NOMO-1 treated with dmso at 0.1 percent for 144 hours (cell line): Measurements from ENCODE around the gene PSEN1.

Source experiments
- DNase-seq: peaks from one replicate; lab custom pipeline; 2025; ENCODE audit not compliant: unreplicated experiment; lab: John Stamatoyannopoulos, UW

The PSEN1 gene

DNA sequence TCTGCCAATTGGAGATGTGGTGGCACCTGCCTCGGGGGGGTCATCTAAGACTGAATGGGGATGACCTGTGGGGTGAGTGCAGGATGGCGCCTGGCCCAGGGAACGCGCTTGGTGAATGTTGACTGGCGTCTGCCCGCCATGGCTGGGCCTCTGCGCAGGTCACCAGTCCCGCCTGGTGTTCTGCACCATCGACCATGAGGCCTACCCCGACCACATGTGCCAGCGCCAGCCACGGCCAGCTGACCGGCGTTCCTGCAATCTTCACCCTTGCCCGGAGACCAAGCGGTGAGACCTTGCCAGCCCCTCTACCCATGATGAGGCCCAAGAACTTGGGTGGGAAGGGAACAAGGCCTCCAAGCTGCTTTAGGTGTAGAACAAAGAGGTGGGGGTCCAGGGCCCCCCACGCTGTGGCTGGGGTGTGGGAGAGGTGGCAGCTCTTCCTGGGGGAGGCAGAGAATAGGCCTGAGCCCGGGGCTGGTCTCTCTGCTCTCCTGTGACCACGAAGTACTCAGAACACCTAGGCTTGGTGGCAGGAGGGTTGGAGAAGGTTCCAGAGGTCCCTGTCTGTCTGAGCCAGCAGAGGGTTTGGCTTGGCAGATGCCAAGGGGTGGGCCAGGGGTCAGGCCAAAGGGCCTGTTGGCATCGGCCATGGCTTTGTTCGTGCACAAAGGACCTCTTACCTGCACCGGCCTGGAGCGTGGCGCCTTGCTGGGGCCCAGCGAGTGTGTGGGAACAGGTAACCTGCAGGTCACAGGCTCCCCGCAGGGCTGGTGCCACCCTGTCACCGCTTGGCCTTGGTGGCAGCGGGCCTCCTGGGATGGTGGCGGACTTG is 116.4 kb downstream of the PSEN1 start:
- DNase-seq = no peak

DNA sequence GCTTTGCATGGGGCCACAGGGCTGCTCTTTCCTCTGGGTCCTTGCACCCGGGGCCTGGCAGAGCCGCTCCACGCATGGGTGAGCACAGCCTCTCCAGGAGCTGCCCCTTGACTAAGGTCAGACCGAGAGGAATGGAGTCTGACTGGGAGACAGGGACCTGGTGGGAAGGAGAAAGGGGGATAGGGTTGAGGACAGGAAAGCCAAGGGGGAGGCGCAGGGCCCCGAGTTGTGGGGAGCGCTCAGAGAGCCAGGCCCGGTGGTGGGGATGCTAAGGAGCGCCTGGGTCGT is 117.0 kb downstream of the PSEN1 start:
- no peak for DNase-seq

DNA sequence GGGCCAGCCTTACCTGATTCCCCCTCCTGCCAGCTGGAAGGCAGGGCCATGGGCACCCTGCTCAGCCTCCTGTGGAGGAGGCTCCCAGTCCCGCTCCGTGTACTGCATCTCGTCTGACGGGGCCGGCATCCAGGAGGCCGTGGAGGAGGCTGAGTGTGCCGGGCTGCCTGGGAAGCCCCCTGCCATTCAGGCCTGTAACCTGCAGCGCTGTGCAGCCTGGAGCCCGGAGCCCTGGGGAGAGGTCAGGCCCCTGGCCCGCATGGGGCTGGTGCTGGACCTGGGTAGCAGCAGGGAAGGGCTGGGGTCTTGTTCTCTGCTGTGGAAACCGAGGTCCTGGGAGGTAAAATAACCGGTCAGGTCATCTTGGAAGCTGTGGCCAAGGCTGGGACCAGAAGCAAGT is 117.4 kb downstream of the PSEN1 start:
- no peak for DNase-seq

DNA sequence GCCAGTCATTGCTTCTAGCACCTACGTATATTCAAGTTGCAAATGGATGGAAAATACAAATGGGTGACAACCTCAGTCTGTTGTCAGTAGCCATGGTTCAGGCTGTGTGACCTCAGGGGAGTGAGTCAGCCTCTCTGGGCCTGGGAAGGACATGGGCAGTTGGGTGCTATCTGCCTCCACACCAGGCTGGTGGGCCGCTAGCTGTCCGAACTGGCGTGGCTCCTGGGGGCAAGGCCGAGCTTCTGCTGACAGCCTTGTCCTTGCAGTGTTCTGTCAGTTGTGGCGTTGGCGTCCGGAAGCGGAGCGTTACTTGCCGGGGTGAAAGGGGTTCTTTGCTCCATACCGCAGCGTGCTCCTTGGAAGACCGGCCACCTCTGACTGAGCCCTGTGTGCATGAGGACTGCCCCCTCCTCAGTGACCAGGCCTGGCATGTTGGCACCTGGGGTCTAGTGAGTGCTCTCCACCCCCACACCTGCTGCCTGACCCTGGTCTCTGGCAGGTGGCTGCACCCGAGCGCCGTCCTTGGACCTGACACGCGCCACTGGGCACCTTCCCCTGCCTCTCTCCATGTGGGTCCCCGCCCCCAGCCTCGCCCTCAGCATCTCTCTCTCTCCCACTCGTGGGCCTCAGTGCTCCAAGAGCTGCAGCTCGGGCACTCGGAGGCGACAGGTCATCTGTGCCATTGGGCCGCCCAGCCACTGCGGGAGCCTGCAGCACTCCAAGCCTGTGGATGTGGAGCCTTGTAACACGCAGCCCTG is 118.1 kb downstream of the PSEN1 start:
- DNase-seq = no peak

DNA sequence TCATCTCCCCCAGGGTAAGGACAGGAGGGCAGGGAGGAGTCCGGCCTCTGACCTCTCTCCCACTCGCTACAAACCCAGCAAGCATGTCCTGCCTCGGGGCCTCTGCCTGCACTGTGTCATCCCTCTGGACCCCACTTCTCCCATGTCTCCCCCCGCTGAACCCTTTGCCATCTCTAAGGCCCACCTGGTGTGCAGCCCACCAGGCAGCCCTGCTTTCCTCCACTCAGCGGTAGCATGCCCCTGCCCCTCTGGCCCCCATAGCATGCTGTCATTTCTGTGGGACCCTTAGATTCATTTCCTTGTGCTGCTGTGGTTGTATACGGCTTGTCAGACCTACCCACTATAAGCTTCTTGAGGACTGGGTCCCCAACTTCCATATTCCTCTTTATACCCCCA is 118.7 kb downstream of the PSEN1 start:
- no peak for DNase-seq

DNA sequence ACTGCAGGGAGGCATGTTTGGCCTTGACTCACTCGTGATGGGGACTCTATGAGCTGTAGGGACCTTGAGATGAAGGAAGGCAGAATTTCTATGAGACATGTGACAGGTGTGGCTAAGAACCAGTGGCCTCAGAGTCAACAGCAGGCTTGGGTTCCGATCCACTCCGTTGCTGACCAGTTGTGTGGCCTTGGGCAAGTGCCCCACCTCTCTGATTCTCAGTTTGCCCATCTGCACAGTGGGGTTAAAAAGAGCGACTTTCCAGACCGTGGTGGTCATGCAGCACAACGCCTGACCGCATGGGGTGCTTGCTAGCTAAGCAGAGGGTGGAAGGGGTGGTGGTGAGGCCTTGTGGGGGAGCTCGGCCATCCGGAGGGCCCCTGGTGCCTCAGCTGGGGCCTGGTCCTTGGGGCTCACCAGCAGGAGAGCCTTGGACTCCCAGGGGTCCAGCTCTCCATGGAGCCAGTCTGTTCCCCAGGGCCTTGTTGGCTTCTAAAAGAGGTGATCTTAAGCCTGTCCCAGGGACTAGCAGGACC is 119.5 kb downstream of the PSEN1 start:
- no peak for DNase-seq

DNA sequence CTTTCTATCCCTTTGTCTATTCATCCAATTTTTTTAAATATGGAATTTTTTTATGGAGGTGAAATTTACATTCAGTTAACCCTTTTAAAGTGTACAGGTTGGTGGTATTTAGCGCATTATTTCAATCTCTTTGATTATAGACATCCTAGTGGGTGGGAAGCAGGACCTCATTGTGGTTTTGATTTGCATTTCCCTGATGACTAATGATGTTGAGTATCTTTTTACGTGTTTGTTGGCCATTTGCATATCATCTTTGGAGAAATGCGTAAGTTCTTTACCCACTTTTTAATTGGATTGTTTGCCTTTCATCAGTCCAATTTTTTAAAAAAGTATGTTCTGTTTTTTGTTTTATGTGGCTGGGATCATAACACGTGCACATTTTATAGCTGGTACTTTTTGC is 121.8 kb downstream of the PSEN1 start:
- DNase-seq = no peak

DNA sequence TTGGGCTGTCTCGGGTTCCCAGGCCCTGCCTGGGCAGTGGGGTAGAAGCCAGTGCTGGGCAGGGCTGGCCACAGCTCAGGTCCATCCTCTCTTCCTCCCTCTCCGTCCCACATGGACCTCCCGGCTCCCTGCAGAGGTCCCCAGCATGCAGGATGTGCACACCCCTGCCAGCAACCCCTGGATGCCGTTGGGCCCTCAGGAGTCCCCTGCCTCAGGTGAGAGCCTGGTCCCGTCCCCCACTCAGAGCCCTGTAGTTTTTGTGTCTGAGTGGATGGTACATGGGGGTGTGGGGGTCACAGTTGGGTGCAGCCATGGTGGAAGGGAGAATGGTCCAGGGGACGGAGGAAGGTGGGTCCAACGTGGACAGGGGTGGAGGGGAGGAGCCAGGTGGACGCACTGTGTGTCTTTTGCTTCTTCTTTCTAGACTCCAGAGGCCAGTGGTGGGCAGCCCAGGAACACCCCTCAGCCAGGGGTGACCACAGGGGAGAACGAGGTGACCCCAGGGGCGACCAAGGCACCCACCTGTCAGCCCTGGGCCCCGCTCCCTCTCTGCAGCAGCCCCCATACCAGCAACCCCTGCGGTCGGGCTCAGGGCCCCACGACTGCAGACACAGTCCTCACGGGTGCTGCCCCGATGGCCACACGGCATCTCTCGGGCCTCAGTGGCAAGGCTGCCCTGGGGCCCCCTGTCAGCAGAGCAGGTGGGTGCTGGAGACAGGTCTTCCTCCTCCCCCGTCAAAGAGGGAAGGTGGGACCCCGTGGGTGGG is 122.7 kb downstream of the PSEN1 start:
- no peak for DNase-seq

DNA sequence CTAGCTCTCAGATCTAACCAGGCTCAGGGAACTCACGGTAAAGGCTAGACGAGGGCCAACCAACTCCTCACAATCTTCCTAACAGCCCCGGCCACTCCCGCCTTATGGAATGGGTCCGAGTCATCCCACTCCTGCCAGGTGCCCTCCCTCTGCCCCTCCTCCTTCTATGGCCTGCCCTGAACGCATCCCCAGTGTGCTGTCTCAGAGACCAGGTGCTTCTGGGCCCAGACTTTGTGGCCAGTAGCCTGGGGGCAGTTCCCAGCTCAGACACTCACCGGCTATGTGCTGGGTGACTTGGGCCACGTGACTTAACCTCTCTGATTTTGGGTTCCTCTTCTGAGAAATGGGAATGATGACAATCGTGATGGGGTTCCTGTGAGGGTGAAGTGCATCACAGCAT is 123.5 kb downstream of the PSEN1 start:
- DNase-seq = no peak

DNA sequence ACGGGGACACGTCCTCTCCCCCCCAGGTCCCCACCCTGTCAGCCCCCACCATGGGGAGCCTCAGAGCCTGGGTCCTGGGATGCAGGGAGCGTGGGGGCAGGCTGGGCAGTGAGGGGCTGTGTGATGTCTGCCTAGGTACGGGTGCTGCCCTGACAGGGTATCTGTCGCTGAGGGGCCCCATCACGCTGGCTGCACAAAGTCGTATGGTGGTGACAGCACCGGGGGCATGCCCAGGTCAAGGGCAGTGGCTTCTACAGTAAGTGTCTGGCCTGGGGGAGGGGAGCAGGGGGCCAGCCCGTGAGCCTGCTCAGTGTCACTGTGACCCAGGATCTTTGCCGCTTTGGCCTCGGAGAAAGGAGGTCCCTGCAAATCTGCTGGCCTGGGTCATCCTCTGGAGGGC is 124.3 kb downstream of the PSEN1 start:
- DNase-seq = no peak

DNA sequence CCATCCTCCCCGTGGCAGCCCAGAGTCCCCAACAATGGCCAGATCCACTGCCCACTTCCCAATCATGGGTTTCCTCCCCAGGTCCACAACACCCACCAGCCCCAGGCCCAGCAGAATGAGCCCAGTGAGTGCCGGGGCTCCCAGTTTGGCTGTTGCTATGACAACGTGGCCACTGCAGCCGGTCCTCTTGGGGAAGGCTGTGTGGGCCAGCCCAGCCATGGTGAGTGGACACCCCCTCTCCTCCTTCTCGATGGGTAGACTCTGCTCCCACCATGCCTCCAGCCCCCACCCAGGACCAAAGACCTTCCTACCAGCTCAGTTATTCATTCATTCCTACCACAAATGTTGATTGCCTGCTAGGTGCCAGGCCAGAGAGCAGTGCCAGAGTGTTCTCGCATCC is 124.8 kb downstream of the PSEN1 start:
- DNase-seq = no peak

DNA sequence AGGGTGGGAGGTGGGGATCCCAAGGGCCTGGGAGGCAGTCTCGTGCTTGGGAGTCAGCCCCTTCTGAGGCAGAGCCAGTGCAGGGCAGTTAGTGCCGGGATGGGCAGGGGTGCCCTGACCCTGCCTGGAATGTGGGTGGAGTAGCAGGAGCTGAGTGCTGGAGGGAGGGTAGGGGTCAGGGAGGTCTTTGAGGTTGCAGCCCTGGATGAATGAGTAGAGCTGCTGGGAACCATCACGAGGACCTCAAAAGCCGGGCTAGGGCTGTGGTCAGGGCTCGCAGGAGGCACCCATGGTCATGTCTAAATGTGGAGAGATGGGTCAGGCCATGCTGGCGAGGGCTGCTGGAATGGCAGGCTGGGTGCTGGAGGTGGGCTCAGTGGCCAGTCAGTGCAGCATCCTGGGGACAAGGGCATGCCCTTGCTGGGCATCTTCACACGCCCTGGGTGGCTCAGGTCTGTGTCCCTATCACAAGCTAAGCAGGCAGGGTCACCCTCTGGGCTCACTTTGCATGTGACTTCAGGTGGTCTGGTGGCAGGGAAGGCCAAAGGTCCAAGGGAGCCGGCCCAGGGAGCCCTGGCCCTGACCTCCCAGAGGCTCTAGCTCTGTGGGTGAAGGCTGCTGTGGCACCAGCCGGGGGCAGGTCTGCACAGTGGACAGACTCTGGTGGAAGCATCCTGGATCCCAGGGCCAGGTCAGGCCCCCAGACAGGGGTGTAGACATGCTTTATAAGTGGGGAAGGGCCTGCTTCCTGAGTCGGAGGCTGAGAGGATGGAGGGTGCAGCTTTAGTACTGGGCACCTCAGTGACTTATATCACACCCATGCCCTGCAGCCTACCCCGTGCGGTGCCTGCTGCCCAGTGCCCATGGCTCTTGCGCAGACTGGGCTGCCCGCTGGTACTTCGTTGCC is 125.5 kb downstream of the PSEN1 start:
- DNase-seq = no peak

DNA sequence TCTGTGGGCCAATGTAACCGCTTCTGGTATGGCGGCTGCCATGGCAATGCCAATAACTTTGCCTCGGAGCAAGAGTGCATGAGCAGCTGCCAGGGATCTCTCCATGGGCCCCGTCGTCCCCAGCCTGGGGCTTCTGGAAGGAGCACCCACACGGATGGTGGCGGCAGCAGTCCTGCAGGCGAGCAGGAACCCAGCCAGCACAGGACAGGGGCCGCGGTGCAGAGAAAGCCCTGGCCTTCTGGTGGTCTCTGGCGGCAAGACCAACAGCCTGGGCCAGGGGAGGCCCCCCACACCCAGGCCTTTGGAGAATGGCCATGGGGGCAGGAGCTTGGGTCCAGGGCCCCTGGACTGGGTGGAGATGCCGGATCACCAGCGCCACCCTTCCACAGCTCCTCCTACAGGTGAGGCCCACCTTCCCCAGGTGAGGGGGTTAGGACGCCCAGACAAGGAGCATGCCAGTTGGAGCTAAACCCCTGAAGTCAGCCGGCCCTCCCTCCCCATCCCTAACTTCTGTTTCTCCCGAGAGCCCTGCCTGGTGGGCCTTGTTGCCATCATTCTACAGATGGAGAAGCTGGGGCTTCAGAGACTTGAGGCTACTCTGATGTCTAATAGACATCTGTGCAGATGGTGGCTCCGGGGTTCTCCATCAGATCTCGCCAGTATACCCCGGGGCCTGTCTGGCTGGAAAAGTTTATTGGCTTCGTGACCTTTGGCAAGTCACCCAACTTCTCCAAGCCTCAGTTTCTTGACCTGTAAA is 126.3 kb downstream of the PSEN1 start:
- DNase-seq = no peak

DNA sequence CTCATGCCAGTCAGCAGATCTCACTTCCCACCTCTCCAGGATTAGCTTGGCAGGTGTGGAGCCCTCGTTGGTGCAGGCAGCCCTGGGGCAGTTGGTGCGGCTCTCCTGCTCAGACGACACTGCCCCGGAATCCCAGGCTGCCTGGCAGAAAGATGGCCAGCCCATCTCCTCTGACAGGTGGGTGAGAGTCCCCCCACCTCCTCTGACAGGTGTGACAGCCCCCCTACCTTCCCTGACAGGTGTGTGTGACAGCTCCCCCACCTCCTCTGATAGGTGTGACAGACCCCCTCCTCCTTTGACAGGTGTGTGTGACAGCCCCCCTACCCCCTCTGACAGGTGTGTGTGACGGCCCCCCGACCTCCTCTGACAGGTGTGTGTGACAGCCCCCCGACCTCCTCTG is 127.3 kb downstream of the PSEN1 start:
- DNase-seq = no peak

DNA sequence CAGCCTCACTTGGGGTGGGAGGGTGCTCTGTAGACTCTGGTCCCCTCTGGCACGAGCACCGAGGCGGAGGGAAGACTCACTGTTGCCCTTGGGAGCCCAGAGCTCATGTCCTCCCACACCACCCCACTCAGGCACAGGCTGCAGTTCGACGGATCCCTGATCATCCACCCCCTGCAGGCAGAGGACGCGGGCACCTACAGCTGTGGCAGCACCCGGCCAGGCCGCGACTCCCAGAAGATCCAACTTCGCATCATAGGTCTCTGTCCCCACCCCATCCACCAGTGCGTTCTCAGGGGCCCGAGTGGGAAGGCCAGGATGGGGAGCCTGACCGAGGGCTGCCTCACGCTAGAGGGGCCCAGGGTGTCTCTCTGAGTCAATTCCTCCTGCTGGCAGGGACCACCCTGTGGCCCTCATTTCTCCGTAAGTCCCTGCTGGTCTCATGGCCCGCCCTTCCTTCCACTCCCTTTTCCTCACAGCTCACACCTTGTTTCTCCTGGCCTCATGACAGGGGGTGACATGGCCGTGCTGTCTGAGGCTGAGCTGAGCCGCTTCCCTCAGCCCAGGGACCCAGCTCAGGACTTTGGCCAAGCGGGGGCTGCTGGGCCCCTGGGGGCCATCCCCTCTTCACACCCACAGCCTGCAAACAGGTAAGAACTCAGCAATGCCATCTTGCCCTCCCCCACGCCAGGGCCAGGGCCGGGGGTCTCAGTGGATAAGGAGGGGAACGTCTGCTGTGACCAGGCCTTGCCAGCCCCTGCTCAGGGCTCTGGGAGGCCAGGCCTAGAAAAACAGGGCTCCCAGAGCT is 128.0 kb downstream of the PSEN1 start:
- no peak for DNase-seq

DNA sequence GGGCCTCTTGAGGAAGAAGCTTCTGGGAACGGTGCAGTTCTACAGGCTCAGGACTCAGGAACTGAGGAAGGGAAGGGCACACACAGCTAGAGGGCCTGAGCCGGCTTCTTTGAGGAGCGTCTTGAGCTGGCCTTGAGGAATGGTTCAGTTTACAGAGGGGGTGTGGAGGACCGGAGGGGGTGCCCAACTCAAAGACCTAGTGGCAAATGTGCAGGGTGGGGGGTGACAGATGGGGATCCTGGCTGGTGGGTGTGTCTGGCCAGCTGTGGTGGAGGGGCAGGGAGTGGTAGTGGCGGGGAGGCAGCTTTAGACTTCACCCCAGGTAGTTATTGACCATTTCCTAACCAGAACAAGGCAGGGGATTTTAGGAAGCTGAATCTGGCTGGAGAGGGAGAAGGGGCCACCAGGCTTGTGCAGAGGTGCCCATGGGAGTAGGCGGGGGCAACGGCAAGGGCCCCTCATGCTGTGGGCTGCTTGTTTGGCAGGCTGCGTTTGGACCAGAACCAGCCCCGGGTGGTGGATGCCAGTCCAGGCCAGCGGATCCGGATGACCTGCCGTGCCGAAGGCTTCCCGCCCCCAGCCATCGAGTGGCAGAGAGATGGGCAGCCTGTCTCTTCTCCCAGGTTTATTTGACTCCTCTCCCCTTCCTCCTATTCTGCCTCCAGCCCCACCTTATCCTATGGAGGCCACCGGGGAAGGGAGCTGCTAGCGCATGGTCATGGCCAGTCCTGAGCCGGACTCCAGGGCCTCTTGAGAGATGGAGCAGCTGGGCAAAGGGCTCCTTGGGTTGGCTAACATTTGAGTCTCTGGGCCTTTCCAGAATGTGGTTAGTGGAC is 128.8 kb downstream of the PSEN1 start:
- no peak for DNase-seq

DNA sequence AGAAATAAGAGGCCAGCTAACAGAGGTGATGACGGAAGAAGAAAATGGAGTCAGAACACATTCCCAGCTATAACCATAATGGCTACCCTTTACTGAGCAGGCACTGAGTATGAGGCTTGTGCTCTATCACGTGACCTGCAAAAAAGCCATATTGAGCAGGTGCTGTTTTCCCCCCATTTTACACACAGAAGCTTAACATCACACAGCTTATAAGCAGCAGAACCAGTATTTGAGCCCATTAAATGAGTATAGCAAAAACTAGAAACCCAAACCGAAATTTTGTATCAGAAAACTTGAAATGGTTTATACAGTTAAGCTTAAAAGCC is 129.4 kb downstream of the PSEN1 start:
- no peak for DNase-seq

DNA sequence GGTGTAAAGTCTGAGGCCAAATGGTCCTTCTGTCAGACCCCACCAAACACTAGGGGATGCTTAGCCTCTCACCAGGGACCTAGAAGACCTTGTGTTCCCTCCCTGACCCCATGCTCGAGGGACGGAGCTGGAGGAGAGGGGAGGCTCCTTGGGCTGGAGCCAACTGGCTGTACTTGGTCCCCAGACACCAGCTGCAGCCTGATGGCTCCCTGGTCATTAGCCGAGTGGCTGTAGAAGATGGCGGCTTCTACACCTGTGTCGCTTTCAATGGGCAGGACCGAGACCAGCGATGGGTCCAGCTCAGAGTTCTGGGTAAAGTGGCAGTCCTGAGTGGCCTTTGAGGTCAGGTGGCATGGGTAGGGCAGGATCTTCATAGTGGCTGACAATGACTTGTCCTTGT is 130.0 kb downstream of the PSEN1 start:
- no peak for DNase-seq

DNA sequence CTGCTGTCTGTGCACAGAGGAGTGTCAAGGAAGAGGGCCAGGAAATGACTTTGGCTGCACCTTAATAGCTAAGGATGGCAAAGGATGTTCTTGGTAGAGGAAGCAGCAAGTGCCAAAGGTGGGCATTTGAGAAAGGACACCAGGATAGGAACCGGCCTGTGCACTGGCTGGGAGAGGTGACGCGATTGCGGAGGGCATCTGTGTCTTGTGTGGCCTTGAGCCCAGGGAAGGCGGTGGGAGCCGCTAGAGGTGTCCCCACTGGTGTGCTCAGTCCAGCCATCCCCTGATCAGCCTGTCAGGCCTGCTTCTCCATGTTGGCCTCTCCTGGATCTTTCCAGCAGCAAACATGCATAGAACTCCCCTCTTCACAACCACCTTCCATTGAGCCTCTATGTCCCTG is 131.2 kb downstream of the PSEN1 start:
- no peak for DNase-seq
